HEK293T (cell line): ENCODE results near the gene ZNF627.

Experiments
- FOXA1 ChIP-seq: fragments of 450-650 bp; IDR thresholded peaks from 2 replicates; pipeline ENCODE4 v1.6.1; 2016; ENCODE audit warnings: mild to moderate bottlenecking
- FOXK2 ChIP-seq: fragments of 450-650 bp; IDR thresholded peaks from 2 replicates; pipeline ENCODE4 v1.6.1; 2016; ENCODE audit warnings: mild to moderate bottlenecking
- HDGF ChIP-seq: fragments of 450-650 bp; IDR thresholded peaks from 2 replicates; pipeline ENCODE4 v1.6.1; 2017; ENCODE audit warnings: antibody characterized with exemption, borderline replicate concordance
- NFRKB ChIP-seq: fragments of 450-650 bp; IDR thresholded peaks from 2 replicates; pipeline ENCODE4 v1.6.1; 2016; ENCODE audit warnings: mild to moderate bottlenecking, moderate library complexity
- PKNOX1 ChIP-seq: fragments of 450-650 bp; IDR thresholded peaks from 2 replicates; pipeline ENCODE4 v1.6.1; 2016
- SP1 ChIP-seq: fragments of 450-650 bp; IDR thresholded peaks from 2 replicates; pipeline ENCODE4 v1.6.1; 2017
- SUZ12 ChIP-seq: fragments of 450-650 bp; IDR thresholded peaks from 2 replicates; pipeline ENCODE4 v1.6.1; 2016; ENCODE audit warnings: mild to moderate bottlenecking
- TARDBP ChIP-seq: fragments of 450-650 bp; IDR thresholded peaks from 2 replicates; pipeline ENCODE4 v1.6.1; 2016

GRCh38 chr19:11598746-11599145, 1.5 kb downstream of the ZNF627 start:
- no peak for TF ChIP-seq HDGF
- no peak for TF ChIP-seq SUZ12
- TF ChIP-seq PKNOX1, result no peak
- TF ChIP-seq FOXA1, result no peak
- no peak for TF ChIP-seq SP1
- TF ChIP-seq FOXK2, result no peak
- no peak for TF ChIP-seq NFRKB
- TF ChIP-seq TARDBP, result no peak
